Endothelial cell of umbilical vein (primary cell): ENCODE data around the gene RBMS1. TPM values are rescaled to one million over a fixed set of nuclear protein-coding genes. Genes with fewer than 3 reads are reported as not detected.

ENCODE experiments used
- BruUV-seq: library from RNA; stranded (reverse); fragments of 400-500 nt; replicated peaks from 2 replicates; lab custom pipeline; 2021; lab: Mats Ljungman, UMichigan
- CTCF ChIA-PET: fragments of 300-600, 350-600 bp; sonication (Branson Sonifier 250); formaldehyde crosslinking; loops from one replicate; lab custom pipeline; 2021; ENCODE audit warnings: antibody characterized with exemption, inconsistent platforms; lab: Charles Lee
- POLR2A ChIA-PET: fragments of 300-600, 350-600 bp; sonication (Branson Sonifier 250); formaldehyde crosslinking; loops from one replicate; lab custom pipeline; 2021; ENCODE audit warnings: antibody characterized with exemption, inconsistent platforms; lab: Charles Lee
- DNase-seq: peaks from one replicate; pipeline ENCODE4 v3.0.0-alpha.2; 2011; ENCODE audit warnings: low read depth, low spot score
- FAIRE-seq: peaks from 2 replicates; lab custom pipeline; 2011; peaks lifted over from hg19 to GRCh38; lab: Jason Lieb, UNC
- H2AFZ ChIP-seq: 2 replicates; pipeline ENCODE4 v1.6.0; 2012; ENCODE audit warnings: low read depth, low read length, control low read depth, inconsistent platforms
- H3K27ac ChIP-seq: 2 replicates; pipeline ENCODE4 v1.5.1; 2011; ENCODE audit warnings: low read depth, mild to moderate bottlenecking, control low read depth, low read length, moderate library complexity; ENCODE audit not compliant: insufficient read depth
- H3K27me3 ChIP-seq, 2 experiments: 2 replicates each; pipeline versions ENCODE4 v1.6.0 to v1.6.1; 2011; ENCODE audit warnings: low read length in 2 of 2, mixed read lengths in 1 of 2; ENCODE audit not compliant: control insufficient read depth in 2 of 2, insufficient read depth in 2 of 2
- H3K36me3 ChIP-seq, 2 experiments: 2 replicates in 1 of 2; 3 replicates in 1 of 2; pipeline ENCODE4 v1.5.1; 2011; ENCODE audit warnings: low read length in 2 of 2, mild to moderate bottlenecking in 1 of 2, moderate library complexity in 1 of 2; ENCODE audit not compliant: control insufficient read depth in 2 of 2, insufficient read depth in 2 of 2; ENCODE audit errors: extremely low read depth in 1 of 2
- H3K4me1 ChIP-seq: 3 replicates; pipeline ENCODE4 v1.5.1; 2011; ENCODE audit warnings: mild to moderate bottlenecking, low read length; ENCODE audit not compliant: control insufficient read depth, insufficient read depth; ENCODE audit errors: extremely low read depth
- H3K4me2 ChIP-seq: 2 replicates; pipeline ENCODE4 v1.6.1; 2011; ENCODE audit warnings: low read length, control low read depth, mixed read lengths; ENCODE audit not compliant: insufficient read depth
- H3K4me3 ChIP-seq, 3 experiments: fragments of 200-600 bp in 1 of 3; sonication (generic), shearing (Covaris generic) in 1 of 3; replicated peaks in 1 of 3; 2 replicates each; pipeline ENCODE4 v1.5.1; 2011 to 2016; ENCODE audit warnings: control low read depth in 3 of 3, low read length in 3 of 3, mild to moderate bottlenecking in 2 of 3, inconsistent platforms in 1 of 3, low read depth in 1 of 3, moderate library complexity in 1 of 3; ENCODE audit not compliant: insufficient read depth in 1 of 3
- H3K79me2 ChIP-seq: 2 replicates; pipeline ENCODE4 v1.6.0; 2012; ENCODE audit warnings: low read length, inconsistent platforms; ENCODE audit not compliant: control insufficient read depth, insufficient read depth
- H3K9ac ChIP-seq: replicated peaks from 2 replicates; pipeline ENCODE3; 2011; ENCODE audit warnings: low read length, control low read depth; ENCODE audit not compliant: insufficient read depth; ENCODE audit errors: extremely low read depth
- H3K9me1 ChIP-seq: replicated peaks from 3 replicates; pipeline ENCODE4 v1.6.0; 2011; ENCODE audit warnings: mild to moderate bottlenecking, low read length; ENCODE audit not compliant: control insufficient read depth, insufficient read depth; ENCODE audit errors: extremely low read depth
- H3K9me3 ChIP-seq: replicated peaks from 2 replicates; pipeline ENCODE4 v1.5.1; 2012; ENCODE audit warnings: low read length, inconsistent platforms; ENCODE audit not compliant: control insufficient read depth, insufficient read depth
- H4K20me1 ChIP-seq: replicated peaks from 2 replicates; pipeline ENCODE3; 2011; ENCODE audit warnings: mild to moderate bottlenecking, low read length; ENCODE audit not compliant: control insufficient read depth, insufficient read depth; ENCODE audit errors: extremely low read depth
- EZH2 ChIP-seq: IDR thresholded peaks from 2 replicates; pipeline ENCODE4 v1.6.1; 2012; ENCODE audit warnings: borderline replicate concordance, low read depth, mild to moderate bottlenecking, moderate library complexity, low read length, inconsistent platforms; ENCODE audit not compliant: severe bottlenecking
- FOS ChIP-seq: IDR thresholded peaks from 2 replicates; pipeline ENCODE4 v1.6.1; 2011; ENCODE audit warnings: mild to moderate bottlenecking, low read length, moderate library complexity, borderline replicate concordance; ENCODE audit not compliant: insufficient read depth
- GATA2 ChIP-seq: IDR thresholded peaks from 2 replicates; pipeline ENCODE4 v1.7.0; 2011; ENCODE audit warnings: low read depth, mild to moderate bottlenecking, moderate library complexity, mixed read lengths, low read length; ENCODE audit not compliant: insufficient read length, insufficient read depth
- JUN ChIP-seq: IDR thresholded peaks from 2 replicates; pipeline ENCODE4 v1.6.1; 2011; ENCODE audit warnings: borderline replicate concordance, low read depth; ENCODE audit not compliant: insufficient read length, insufficient read depth
- MYC ChIP-seq: IDR thresholded peaks from one replicate; pipeline ENCODE4 v1.6.1; 2011; ENCODE audit warnings: mild to moderate bottlenecking, low read depth, low read length
- POLR2A ChIP-seq: IDR thresholded peaks from 2 replicates; pipeline ENCODE4 v1.6.1; 2012; ENCODE audit warnings: low read depth, mild to moderate bottlenecking, control low read depth, low read length
- POLR2AphosphoS5 ChIP-seq: IDR thresholded peaks from 2 replicates; pipeline ENCODE4 v1.6.1; 2012; ENCODE audit warnings: low read depth, mild to moderate bottlenecking, control low read depth, low read length, moderate library complexity; ENCODE audit not compliant: insufficient read depth
- dilution Hi-C: fragments of 300-500 bp; cut with MboI; formaldehyde crosslinking; loops from one replicate; pipeline ENCODE4 v1.15.0; 2019; ENCODE audit warnings: low sequenced_read_pairs; ENCODE audit not compliant: extremely low pct_ligation_motif_present
- intact Hi-C: fragments of 100-400 bp; cut with micrococcal nuclease; formaldehyde crosslinking; loops from one replicate; pipeline ENCODE4 v1.10.0; 2022
- polyA plus RNA-seq, 4 experiments: library from polyadenylated mRNA; depleted of rRNA in 3 of 4; stranded (reverse) in 3 of 4; unstranded in 1 of 4; fragments of >200 nt; gene quantifications; 2 replicates each; pipeline versions ENCODE4 v1.2.1 to v1.2.3, GENCODE V29; 2011 to 2012; ENCODE audit warnings: missing spikeins in 1 of 4
- total RNA-seq: library from RNA; stranded (reverse); gene quantifications from 2 replicates; pipeline ENCODE4 v1.2.3, GENCODE V29; 2021
- TF ChIP-seq, protein P1 (sequence below): IDR thresholded peaks from 2 replicates; pipeline ENCODE4 v1.6.1; 2011; ENCODE audit not compliant: insufficient read depth, insufficient read length
- TF ChIP-seq, protein P2 (sequence below), 2 donors: IDR thresholded peaks; 1 replicate in 1 of 2; 2 replicates in 1 of 2; pipeline ENCODE4 v1.5.1; 2011; ENCODE audit warnings: low read length in 2 of 2, mild to moderate bottlenecking in 2 of 2, moderate library complexity in 2 of 2, control low read depth in 1 of 2, inconsistent platforms in 1 of 2, low read depth in 1 of 2; ENCODE audit not compliant: insufficient read depth in 1 of 2; ENCODE audit errors: extremely low read depth in 1 of 2

RBMS1 gene
- total and polyA plus RNA-seq, 2 donors (not counting 3 experiments of a cell fraction or from before 2014, with no cell fraction given), result 60.0 to 93.3 TPM

DNA sequence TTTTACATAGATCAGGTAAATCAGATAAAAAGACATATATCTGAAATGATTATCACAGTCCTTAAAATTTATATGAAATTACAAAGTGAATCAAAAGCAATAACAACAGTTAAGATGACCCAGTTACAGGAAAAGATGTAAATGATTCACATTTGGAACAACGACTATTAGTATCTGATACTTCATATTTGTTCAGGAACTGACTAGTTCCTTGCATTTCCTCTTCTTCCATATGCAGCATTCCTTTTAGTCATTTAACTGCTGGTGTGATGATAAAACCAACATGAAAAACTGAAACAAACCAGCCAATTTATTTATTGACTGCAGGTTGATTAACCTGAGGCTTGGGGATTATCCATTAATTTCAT is 75.2 kb downstream of the RBMS1 start:
- Histone ChIP-seq H3K4me2 (peak overlapping the region; percentile 92), H3K36me3 (no peaks in the 10 kb centered on the region), H3K4me3 (peak overlapping the region in 1 of 3 experiments; percentile 55), H2AFZ (no peak overlapping the region), H3K4me1 (peaks cover 51% of the 10 kb centered on the region), H3K9ac (peak overlapping the region; percentile 92), H3K79me2 (peaks cover 62% of the 10 kb centered on the region), H4K20me1 (no peaks in the 10 kb centered on the region), H3K9me1 (no peaks in the 10 kb centered on the region), H3K27me3 (no peaks in the 10 kb centered on the region), H3K9me3 (no peaks in the 10 kb centered on the region), H3K27ac (peak overlapping the region; percentile 97)
- intact Hi-C loops (loop anchor here (1.0 to 10.0 kb wide), 5 partner anchors 46 to 656 kb away; partner anchors contain the start of gene RBMS1), dilution Hi-C loops (no loop called here)
- CTCF ChIA-PET, result interaction anchor here (0.8 to 2.7 kb wide), 7 partner anchors 11 to 576 kb away, joined by 3 to 31 read pairs (median 3); no protein-coding TSS in a partner anchor
- no TSS peak for BruUV-seq
- DNase-seq (peak; percentile 74), FAIRE-seq (peak; percentile 80)
- peak; percentile 77 for TF ChIP-seq JUN
- peak; percentile 69 for TF ChIP-seq FOS
- TF ChIP-seq GATA2, result peak; percentile 28
- no peak for TF ChIP-seq POLR2A
- POLR2A ChIA-PET, result no interaction called here

DNA sequence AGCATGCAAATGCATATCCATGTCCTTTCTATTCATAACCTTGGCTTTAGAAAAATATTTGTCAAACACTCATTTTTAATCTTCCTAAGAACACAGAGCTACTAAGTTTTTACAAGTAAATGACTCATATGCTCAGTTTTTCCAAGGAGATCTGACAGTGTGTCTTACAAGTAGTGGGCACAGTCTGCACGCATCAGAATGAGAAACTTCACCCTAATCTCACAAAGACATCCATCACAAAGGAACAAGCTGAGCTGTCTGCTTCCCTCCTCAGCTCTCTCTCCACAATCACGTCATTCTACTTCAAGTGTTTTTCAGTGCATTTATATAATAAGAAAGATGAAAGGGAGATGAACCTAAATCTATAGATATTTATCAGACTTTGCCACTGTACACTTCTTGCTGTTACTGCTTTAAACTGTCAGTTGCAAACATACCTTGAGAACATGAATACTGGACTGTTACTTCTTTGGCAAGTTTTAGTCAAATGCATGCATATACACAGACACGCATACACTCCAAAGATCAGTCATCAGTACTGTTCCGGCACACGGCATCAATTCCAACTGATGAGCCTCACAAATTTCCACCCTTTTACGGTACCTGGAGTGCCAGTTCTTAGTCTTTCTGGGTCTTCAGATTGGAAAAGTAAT is 75.7 kb downstream of the RBMS1 start:
- peaks cover 51% of the 10 kb centered on the region for H3K4me1 ChIP-seq
- peak overlapping the region; percentile 92 for H3K4me2 ChIP-seq
- H3K79me2 ChIP-seq, result peaks cover 61% of the 10 kb centered on the region
- ChIA-PET POLR2A (interaction anchor here (0.8 kb wide), 1 partner anchor 10 kb away, joined by 3 read pairs; no protein-coding TSS in a partner anchor), CTCF (interaction anchor here (0.7 to 1.9 kb wide), 9 partner anchors 10 to 577 kb away, joined by 3 to 14 read pairs (median 3); no protein-coding TSS in a partner anchor)
- no peak overlapping the region for H2AFZ ChIP-seq
- DNase-seq (peak; percentile 84), FAIRE-seq (peak; percentile 90)
- H3K9me1 ChIP-seq, result no peaks in the 10 kb centered on the region
- BruUV-seq, result TSS peak; percentile 83
- no peaks in the 10 kb centered on the region for H3K9me3 ChIP-seq
- intact Hi-C loops, result loop anchor here (1.0 to 10.0 kb wide), 6 partner anchors 9 to 657 kb away; partner anchors contain the start of gene RBMS1
- peak overlapping the region; percentile 92 for H3K9ac ChIP-seq
- H3K27me3 ChIP-seq, result no peaks in the 10 kb centered on the region
- no peaks in the 10 kb centered on the region for H4K20me1 ChIP-seq
- TF ChIP-seq FOS, result peak; percentile 56
- TF ChIP-seq EZH2, result no peak
- TF ChIP-seq, protein P1, sequence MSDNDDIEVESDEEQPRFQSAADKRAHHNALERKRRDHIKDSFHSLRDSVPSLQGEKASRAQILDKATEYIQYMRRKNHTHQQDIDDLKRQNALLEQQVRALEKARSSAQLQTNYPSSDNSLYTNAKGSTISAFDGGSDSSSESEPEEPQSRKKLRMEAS, result no peak
- TF ChIP-seq MYC, result no peak
- TF ChIP-seq POLR2A, result peak; percentile 53
- peak; percentile 50 for TF ChIP-seq JUN
- TF ChIP-seq, protein P2, sequence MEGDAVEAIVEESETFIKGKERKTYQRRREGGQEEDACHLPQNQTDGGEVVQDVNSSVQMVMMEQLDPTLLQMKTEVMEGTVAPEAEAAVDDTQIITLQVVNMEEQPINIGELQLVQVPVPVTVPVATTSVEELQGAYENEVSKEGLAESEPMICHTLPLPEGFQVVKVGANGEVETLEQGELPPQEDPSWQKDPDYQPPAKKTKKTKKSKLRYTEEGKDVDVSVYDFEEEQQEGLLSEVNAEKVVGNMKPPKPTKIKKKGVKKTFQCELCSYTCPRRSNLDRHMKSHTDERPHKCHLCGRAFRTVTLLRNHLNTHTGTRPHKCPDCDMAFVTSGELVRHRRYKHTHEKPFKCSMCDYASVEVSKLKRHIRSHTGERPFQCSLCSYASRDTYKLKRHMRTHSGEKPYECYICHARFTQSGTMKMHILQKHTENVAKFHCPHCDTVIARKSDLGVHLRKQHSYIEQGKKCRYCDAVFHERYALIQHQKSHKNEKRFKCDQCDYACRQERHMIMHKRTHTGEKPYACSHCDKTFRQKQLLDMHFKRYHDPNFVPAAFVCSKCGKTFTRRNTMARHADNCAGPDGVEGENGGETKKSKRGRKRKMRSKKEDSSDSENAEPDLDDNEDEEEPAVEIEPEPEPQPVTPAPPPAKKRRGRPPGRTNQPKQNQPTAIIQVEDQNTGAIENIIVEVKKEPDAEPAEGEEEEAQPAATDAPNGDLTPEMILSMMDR (IDR thresholded peaks at IDR 0.05; ENCODE audit: extremely low read depth in 1 of 2, insufficient read depth in 1 of 2, low read depth in 1 of 2, low read length in 2 of 2), result no peak
- TF ChIP-seq POLR2AphosphoS5, result no peak
- TF ChIP-seq GATA2, result peak; percentile 53
- dilution Hi-C loops, result no loop called here
- peak overlapping the region in 1 of 3 experiments; percentile 55 for H3K4me3 ChIP-seq
- peak overlapping the region; percentile 97 for H3K27ac ChIP-seq
- no peaks in the 10 kb centered on the region for H3K36me3 ChIP-seq
